NCI-H1930 (cell line): ENCODE results near the gene CENPU.
"Not testable (repeated sequence)": the region's sequence is repeated elsewhere in the genome, so short reads cannot be mapped to it uniquely, and the experiment has no call there.

Experiments
- DNase-seq, 2 experiments: peaks; one replicate each; lab custom pipeline; 2025; lab: John Stamatoyannopoulos, UW

The CENPU gene

DNA sequence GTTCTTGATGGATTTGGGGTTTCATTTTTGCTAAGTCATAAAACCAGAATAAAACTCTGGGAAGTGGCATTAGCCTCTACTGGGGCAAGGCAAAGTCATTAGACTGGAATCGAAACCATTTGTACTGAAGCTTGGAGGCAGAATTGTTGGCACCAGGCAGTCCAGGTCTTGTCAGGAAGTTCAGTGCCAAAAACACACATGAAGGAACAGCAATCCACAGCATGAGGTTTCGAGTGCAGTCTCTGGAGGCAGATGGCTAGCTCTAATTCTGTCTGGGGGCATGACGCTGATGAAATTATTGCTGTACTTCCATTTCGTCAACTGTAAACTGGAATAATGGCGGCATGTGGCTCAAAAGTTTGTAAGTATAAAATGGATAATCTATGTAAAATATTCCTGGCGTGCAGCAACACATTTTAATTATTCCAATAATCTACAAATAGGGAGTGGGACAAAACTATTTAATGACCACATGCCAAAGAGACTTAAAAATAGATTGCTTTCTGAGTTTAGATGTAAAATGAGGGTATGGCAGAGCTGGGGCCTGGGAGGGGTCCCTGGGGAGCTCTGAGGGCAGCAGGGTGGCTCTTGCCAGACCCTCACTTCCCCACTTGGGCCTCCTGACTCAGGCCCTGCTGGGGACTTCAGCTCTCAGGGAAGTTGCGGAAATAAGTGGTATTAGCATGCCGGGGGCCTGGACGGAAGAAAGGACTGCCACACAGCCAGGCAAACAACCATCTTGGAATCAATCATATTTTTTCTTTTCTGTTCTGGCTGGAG lies 18.8 kb upstream of the CENPU start:
- DNase-seq, result no peak

DNA sequence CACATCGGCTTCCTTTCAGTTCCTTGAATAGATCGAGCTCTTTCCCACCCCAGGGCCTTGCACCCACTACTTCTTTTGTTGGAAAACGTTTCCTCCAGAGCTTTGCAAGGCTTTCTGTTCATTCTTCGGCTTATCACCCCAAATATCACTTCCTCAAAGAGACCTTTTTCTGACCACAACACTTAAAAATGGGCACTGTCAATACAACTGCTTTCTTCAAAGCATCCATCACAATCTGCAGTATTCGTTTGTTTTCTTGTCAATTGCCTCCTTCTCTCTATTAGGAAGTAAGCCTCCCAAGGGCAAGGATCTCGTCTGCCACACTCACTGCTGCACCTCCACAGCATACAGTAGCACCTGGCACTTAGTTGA lies 17.7 kb upstream of the CENPU start:
- no peak for DNase-seq

DNA sequence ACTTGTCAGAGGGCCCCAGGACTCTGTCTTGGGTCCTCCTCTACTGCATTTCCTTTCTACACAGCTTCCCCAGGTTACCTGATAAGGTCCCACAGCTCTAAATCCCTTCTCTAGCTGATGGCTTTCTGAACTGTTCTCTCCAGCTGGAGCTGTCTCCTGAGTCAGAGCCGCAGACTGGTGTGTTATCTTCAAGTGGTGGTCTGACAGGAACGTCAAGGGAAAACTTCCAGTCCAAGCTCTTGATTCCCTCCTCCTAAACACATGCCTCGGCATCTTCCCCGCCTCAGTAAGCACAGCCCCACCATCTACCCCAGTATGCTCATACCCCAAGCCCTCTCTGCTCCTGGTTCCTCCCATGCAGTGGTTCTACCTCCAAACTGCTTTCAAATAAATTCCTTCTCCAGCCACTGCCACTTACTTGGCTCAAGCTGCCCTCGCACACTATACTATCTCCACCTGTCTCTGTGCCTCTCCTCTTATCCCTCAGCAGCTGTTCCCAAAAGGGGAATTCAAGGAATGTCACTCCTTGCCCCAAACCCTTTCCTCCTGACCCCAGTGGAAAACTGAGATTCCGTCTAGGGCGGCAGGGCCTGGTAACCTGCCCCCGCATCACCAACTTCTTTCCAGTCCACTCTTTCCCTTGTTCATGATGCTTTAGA lies 17.2 kb upstream of the CENPU start:
- no peak for DNase-seq

DNA sequence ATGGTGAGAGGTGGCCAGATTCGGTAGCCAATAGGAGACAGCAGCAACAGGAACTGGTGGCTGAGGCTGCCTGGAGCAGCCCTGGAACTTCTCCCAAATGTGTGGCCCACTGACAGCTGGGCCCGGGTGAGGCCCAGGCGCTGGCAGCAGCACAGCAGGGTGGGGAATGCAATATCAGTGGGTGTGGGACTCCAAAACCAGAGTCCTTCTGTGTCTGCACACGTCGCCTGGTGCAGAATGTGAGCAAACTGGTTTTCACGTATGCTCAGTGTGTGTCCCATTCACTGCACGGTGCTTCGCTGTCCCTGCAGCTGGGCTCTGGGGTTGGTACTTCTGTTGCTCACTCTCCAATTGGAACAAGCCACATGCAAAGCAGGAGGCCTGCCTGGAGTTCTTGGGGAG lies 14.4 kb upstream of the CENPU start:
- no peak for DNase-seq

DNA sequence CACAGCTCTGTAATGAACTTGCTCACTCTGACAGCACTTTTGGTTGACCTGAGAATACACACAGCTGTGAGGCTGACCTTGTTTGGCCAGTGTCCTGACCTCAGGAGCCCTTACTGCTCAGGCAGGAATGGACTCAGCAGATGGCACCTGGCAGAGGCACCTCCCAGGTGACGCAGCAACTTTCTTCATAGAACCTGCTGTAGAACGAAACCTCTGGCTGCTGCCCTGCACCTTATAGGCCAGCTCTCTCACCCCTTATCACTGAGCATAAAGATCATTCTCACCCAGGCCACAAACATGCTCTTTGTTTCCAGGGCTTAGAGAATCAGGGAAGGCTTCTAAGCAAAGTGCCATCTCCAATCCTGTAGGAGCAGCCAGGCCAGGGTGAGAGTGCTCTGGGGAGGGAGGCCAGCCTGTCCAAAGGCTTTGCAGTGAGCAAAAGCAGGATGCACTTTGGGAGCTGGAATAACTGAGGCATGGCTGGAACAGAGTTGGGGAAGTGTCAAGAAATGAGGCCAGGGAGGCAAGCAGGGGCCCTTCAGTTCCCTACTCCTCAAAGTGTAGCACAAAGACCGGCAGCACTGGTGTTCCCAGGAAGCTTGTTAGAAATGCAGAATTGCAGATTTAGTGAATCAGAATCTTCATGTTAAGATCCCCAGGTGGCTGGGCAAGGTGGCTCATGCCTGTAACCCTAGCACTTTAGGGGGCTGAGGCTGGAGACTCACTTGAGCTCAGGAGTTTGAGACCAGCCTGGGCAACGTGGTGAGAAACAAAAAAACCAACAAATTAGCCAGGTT lies 13.3 kb upstream of the CENPU start:
- no peak for DNase-seq

- DNase-seq, result peak in 1 of 2 experiments; percentile 9
These were observed 12.2 kb upstream of the CENPU start for GRCh38 chr4:184745831-184746795.

DNA sequence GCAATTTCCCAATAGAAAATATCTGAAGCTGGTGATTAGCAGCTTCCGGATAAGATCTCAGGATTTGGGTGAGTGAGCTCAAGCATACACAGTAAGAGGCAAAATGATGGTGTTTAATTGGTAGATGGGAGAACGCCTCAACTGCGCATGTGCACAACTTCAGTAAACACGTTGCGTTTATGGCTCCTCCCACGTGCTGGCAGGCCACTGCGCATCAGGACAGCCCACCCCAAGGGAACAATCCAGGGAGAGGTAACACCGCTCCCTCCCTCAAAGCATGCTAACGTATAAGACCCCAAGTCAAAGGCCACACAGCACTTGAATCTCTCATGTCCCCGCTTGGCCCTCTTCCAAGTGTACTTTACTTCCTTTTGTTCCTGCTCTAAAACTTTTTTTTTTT lies 10.3 kb upstream of the CENPU start:
- no peak for DNase-seq

DNA sequence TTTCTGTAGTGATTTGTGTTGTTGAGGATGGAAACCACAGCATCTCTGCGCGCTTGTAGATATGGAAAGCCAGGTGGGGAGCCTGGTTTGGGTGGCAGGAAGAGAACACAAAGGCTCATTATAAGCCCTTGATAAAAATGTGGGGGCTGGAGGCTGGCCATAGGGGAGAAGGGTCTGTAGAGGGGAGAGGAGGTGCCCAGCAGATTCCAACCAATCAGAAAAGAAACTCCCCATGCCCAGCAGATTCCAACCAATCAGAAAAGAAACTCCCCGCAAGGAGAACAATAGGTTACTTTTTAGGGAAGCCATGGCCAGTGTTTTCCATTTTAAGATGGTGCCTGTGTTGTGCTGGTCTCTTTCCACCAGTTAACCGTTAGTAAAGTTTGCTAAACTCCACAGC lies 9.8 kb upstream of the CENPU start:
- DNase-seq, result no peak

- DNase-seq, result not testable (repeated sequence)
These were observed 7.8 kb upstream of the CENPU start for GRCh38 chr4:184741651-184742050.

DNA sequence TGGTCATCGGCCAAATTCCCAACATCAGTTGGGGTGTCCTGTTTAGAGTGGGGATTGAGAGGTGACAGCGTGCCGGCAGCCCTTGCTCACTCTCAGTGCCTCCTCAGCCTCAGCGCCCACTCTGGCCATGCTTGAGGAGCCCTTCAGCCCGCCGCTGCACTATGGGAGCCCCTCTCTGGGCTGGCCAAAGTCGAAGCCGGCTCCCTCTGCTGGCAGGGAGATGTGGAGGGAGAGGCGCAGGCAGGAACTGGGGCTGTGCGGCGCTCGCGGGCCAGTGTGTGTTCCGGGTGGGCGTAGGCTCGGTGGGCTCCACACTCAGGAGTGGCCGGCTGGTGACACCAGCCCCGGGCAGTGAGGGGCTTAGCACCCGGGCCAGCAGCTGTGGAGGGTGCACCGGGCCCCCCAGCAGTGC lies 7.1 kb upstream of the CENPU start:
- no peak for DNase-seq

- not testable (repeated sequence) for DNase-seq
These were observed 5.7 kb upstream of the CENPU start for GRCh38 chr4:184739575-184739974.

GRCh38 chr4:184734758-184735157 lies 862 bp upstream of the CENPU start:
- DNase-seq, result no peak

DNA sequence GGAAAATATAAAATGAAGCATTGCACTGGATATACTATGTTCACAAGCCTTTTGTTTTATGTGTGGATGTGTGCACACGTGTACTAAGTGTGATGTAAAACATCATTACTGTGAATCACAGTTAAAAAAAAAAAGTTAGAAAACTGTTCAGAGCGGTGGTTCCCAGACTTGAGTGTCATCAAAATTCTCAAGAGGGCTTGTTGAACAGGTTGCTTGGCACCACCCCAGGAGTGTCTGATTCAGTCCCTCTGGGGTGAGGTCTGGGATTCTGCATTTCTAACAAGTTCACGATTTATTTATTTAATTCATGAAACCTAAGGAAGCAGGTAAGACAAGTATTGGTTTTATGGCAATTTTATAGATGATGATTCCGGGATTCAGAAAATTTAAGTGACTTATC lies 1.8 kb downstream of the CENPU start:
- no peak for DNase-seq

GRCh38 chr4:184731056-184731455 lies 2.8 kb downstream of the CENPU start:
- DNase-seq, result no peak

DNA sequence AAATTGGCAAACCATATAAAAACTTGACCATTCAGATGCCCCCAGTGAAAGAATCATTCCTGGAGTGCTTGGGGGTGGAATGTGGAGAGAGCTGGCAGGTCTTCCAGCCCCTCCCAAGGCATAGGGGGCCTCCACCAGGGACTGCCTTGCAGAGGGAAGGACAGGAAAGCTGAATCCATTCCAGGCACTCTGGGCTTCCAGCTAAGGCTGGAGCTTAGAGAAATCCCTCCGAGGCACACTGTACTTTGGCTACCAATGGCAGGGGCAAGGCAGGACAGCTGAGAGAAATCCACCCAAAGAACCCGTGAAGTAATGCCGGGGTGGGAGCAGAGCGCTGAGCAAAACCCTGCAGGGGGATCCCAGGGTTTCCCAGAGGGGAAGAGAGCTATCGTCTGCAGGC lies 4.0 kb downstream of the CENPU start:
- no peak for DNase-seq

DNA sequence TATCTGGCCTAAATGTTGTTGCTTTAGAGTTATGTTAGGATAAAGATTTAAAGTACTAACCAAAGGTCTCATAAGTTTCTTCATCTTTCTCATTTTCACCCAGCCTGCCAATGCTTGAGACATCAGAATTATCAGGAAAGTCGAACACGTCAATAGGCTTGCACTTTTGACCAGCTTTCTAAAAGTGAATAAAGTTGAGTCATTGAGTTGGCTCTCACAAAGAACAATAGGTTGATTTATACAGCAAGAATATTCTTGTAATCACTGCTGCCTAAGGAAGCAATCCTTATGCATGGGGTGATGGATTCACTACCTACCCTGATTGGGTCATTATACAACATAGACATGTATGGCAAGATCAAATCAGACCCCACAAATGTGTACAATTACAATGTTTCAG lies 5.0 kb downstream of the CENPU start:
- no peak for DNase-seq

DNA sequence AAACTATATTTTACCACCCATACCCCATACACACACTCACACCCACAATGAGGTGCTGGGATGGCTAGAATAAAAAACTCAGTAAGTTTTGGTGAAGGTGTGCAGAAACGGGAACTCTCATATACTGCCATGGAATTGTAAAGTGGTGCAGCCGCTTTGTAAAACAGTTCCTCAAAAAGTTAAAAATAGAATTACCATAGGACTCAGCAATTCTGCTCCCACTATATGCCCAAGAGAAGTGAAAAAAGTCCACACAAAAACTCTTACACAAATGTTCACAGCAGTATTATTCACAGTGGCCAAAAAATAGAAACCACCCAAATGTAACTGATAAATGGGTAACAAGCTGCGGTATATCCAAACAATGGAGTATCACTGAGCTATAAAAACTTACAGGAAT lies 6.5 kb downstream of the CENPU start:
- DNase-seq, result no peak

DNA sequence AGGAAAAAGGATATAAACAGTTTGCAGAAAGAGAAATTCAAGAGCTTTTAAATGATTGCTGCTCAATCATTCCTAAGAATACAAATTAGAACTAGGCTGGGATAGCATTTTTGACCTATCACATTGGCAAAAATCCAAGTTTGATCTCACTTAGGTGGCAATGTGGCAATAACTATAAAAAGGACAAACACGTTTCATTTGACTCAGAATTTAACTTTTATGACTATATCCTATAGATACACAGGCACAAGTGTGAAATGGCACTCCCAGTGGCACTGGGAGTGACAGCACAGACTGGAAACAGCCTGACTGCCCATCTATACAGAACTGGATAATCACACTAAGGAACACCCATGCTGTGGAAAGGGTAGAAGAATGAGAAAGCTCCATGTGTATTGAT lies 11.1 kb downstream of the CENPU start:
- no peak for DNase-seq

GRCh38 chr4:184721254-184721653 lies 12.6 kb downstream of the CENPU start:
- DNase-seq, result no peak

DNA sequence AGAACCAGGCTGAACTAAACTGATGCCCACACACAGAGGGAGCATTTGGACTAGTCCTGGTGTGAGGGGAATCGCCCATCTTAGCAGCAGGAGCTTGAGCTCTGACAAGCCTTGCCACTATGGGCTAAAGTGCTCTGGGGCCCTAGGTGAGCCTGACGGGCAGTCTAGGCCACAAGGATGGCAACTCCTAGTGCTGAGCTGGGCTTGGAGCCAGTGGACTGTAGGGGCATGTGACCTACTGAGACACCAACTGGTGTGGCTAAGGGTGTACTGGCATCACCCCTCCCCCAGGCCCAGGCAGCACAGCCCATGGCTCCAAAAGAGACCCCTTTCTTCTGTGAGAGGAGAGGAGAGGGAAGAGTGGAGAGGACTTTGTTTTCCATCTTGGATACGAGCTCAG lies 14.5 kb downstream of the CENPU start:
- no peak for DNase-seq

DNA sequence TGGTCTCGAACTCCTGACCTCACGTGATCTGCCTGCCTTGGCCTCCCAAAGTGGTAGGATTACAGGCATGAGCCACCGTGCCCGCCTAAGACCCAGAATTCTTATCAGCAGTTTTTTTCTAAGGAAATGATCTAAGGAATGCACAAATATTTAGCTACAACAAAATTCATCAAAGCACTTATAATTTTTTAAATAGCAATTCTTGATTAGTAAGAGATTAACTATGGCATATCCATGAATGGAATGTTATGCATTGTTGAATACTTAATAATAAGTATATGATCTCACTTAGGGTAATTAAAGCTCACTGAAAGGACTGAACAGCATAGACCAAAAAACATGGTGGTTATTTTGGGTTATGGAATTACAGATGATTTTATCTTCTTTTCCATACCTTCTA lies 18.4 kb downstream of the CENPU start:
- DNase-seq, result no peak

DNA sequence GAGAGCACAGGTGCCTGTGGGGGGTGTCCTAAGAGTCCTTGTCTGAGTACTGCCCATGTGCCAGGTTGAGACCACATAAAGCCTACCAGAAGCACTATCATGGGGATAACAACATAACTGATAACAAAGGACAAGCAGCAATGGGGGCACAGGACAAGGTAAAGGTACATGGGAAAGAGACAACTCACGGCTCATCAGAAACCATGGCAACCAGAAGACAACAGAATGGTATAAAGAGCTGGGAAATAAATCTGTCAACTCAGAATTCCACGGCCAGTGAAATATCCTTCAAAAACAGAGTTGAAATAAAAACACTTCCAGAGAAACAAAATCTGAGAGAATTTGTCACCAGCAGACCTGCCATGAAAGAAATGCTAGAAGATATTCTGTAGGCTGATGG lies 20.0 kb downstream of the CENPU start:
- DNase-seq, result no peak
